Smooth muscle cell (in vitro differentiated cells): ENCODE results near the gene C19orf73. TPM values are rescaled to one million over a fixed set of nuclear protein-coding genes. Genes with fewer than 3 reads are reported as not detected.

Experiments
- DNase-seq: peaks from one replicate; lab custom pipeline; 2025; ENCODE audit not compliant: unreplicated experiment; lab: John Stamatoyannopoulos, UW
- H2AFZ ChIP-seq: fragments of 200-600 bp; sonication (generic); 2 replicates; pipeline ENCODE4 v1.6.0; 2016; ENCODE audit warnings: antibody characterized with exemption, low read depth, mild to moderate bottlenecking
- H3F3A ChIP-seq: fragments of 200-600 bp; sonication (generic); 2 replicates; pipeline ENCODE4 v1.6.0; 2017; ENCODE audit warnings: antibody characterized with exemption, low read depth
- H3K27ac ChIP-seq: fragments of 200-600 bp; sonication (generic); 2 replicates; pipeline ENCODE4 v1.5.1; 2016; ENCODE audit warnings: low read depth, mild to moderate bottlenecking
- H3K27me3 ChIP-seq: fragments of 200-600 bp; sonication (generic); 2 replicates; pipeline ENCODE4 v1.6.1; 2016; ENCODE audit warnings: low read depth, mild to moderate bottlenecking
- H3K36me3 ChIP-seq: fragments of 200-600 bp; sonication (generic); 2 replicates; pipeline ENCODE4 v1.5.1; 2016; ENCODE audit warnings: low read depth
- H3K4me1 ChIP-seq: fragments of 200-600 bp; sonication (generic); 2 replicates; pipeline ENCODE4 v1.5.1; 2016; ENCODE audit warnings: low read depth
- H3K4me2 ChIP-seq: fragments of 200-600 bp; sonication (generic); 2 replicates; pipeline ENCODE4 v1.6.0; 2016; ENCODE audit warnings: mild to moderate bottlenecking
- H3K4me3 ChIP-seq: fragments of 200-600 bp; sonication (generic); 2 replicates; pipeline ENCODE4 v1.5.1; 2016; ENCODE audit warnings: mild to moderate bottlenecking
- H3K79me2 ChIP-seq: fragments of 200-600 bp; sonication (generic); 2 replicates; pipeline ENCODE4 v1.6.0; 2016; ENCODE audit warnings: low read depth, mild to moderate bottlenecking
- H3K9ac ChIP-seq: fragments of 200-600 bp; sonication (generic); 2 replicates; pipeline ENCODE4 v1.6.0; 2016; ENCODE audit warnings: low read depth
- H3K9me3 ChIP-seq: fragments of 200-600 bp; sonication (generic); replicated peaks from 2 replicates; pipeline ENCODE4 v1.5.1; 2016; ENCODE audit warnings: low read depth
- H4K20me1 ChIP-seq: fragments of 200-600 bp; sonication (generic); 2 replicates; pipeline ENCODE4 v1.6.0; 2016; ENCODE audit warnings: low read depth
- WGBS: methylation state at CpG from one replicate; pipeline ENCODE4 v1.1.7; 2016; ENCODE audit warnings: low lambda C conversion rate; 5-methylcytosine and 5-hydroxymethylcytosine counted together
- polyA plus RNA-seq: library from polyadenylated mRNA; unstranded; fragments of >200 nt; fragmentation: Nextera tagmentation; extraction: Ambion mirVana; gene quantifications from 2 replicates; pipeline ENCODE4 v1.2.1, GENCODE V29; 2016
- total RNA-seq: library from RNA; depleted of rRNA; stranded (reverse); fragments of >200 nt; gene quantifications from 2 replicates; pipeline ENCODE4 v1.2.3, GENCODE V29; 2014
- TF ChIP-seq, protein P1 (sequence below): fragments of 200-600 bp; sonication (generic); IDR thresholded peaks from 2 replicates; pipeline ENCODE4 v1.5.1; 2017; ENCODE audit warnings: borderline replicate concordance, mild to moderate bottlenecking, antibody characterized with exemption; ENCODE audit not compliant: insufficient read depth, poor library complexity, severe bottlenecking

The C19orf73 gene
- total and polyA plus RNA-seq, 2 experiments from 2014 or later: 0.74 to 2.9 TPM

DNA sequence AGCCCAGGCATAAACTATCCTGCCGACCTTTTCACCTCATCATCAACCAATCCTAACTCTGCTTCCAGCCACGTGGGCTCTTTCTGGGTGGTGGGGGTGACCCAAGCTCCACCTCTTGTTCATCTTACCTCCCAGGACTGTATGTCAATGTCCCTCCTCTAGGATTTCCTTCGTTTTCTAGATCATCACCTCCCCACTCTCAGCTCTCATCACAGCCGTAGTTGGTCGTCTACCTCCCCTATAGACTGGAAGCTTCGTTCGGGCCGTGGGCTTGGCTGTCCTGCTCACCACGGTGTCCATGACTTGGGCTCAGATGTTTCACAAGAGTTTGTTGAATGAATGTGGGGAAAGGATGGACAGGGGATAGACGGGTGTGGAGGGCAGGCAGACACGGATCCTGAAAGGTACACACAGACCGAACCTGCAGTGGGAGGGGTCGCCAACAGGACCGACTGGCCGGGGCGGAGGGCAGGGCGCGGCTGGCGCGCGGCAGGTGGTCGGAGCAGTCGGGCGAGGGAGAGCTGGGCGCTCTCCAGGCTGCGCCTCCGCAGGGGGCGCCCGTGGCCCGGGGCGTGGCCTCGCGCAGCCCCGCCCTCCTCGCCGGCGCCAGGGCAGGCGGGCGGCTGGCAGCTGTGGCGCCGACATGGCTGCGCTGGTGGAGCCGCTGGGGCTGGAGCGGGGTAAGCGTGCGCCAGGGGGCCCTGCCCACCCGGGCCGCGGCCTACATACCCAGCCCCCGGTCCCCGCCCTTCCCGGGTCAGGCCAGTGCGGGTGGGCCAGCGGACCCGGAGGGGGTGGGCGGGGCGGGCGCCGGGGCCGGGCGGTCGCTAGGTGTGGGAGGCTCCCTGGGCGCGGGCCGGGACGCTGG, 4.9 kb downstream of the C19orf73 start, which contains the start of gene LIN7B:
Gene LIN7B (plus strand): TSS at position 609 of the 868 bp plus-strand sequence. CDS start 35 bp downstream, at position 644.
- Histone ChIP-seq H3K9me3 (no peaks in the 10 kb centered on the region), H3K79me2 (no peaks in the 10 kb centered on the region), H3K4me1 (peaks cover 11% of the 10 kb centered on the region), H3K27me3 (no peaks in the 10 kb centered on the region), H4K20me1 (peaks cover 20% of the 10 kb centered on the region), H3K4me3 (peak within 1 kb of the TSS; percentile 71), H3K9ac (peak within 1 kb of the TSS; percentile 33), H3K4me2 (peak within 1 kb of the TSS; percentile 87), H2AFZ (peak within 1 kb of the TSS; percentile 68), H3K36me3 (no peaks in the 10 kb centered on the region), H3K27ac (no peak within 1 kb of the TSS), H3F3A (peaks cover 24% of the 10 kb centered on the region)
- 8% methylated on average over 25 of the region's 66 CpGs for WGBS
- TF ChIP-seq, protein P1, sequence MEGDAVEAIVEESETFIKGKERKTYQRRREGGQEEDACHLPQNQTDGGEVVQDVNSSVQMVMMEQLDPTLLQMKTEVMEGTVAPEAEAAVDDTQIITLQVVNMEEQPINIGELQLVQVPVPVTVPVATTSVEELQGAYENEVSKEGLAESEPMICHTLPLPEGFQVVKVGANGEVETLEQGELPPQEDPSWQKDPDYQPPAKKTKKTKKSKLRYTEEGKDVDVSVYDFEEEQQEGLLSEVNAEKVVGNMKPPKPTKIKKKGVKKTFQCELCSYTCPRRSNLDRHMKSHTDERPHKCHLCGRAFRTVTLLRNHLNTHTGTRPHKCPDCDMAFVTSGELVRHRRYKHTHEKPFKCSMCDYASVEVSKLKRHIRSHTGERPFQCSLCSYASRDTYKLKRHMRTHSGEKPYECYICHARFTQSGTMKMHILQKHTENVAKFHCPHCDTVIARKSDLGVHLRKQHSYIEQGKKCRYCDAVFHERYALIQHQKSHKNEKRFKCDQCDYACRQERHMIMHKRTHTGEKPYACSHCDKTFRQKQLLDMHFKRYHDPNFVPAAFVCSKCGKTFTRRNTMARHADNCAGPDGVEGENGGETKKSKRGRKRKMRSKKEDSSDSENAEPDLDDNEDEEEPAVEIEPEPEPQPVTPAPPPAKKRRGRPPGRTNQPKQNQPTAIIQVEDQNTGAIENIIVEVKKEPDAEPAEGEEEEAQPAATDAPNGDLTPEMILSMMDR: peak; percentile 37
- peak; percentile 77 for DNase-seq

DNA sequence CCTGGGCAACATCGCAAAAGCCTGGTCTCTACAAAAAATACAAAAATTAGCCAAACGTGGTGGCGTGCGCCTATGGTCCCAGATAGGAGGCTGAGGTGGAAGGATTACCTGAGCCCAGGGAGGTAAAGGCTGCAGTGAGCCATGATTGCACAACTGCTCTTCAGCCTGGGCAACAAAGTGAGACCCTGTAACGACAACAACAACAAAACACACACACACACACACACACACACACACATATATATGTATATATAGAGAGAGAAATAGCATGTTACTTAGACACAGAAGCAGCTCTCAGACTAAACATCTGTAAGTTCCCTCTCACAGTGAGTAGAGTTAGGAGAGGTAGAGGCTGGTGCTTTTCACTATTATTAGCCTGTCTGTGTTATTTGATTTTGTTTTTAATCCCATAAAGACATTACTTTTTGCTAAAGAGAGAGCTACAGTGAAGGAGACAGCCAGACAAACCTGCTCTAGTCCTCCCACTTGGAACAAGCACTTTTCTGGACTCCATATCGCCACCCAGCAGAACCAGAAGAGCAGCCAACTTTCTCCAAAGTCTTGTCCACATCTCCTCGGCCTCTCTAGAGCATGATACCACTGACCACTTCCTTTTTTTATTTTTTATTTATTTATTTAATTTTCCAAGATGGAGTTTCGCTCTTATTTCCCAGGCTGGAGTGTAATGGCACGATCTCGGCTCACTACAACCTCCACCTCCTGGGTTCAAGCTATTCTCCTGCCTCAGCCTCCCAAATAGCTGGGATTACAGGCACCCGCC, 7.5 kb downstream of the C19orf73 start:
- no peaks in the 10 kb centered on the region for H3K27me3 ChIP-seq
- H4K20me1 ChIP-seq: peaks cover 40% of the 10 kb centered on the region
- DNase-seq: no peak
- H3K4me2 ChIP-seq: no peak overlapping the region
- H3K79me2 ChIP-seq: peaks cover 3% of the 10 kb centered on the region
- 92% methylated on average over 11 of the region's 11 CpGs for WGBS
- H3K36me3 ChIP-seq: no peaks in the 10 kb centered on the region
- no peak overlapping the region for H3K4me3 ChIP-seq
- H3K9me3 ChIP-seq: no peaks in the 10 kb centered on the region
- TF ChIP-seq, protein P1: no peak
- no peak overlapping the region for H3K9ac ChIP-seq
- H3F3A ChIP-seq: peaks cover 26% of the 10 kb centered on the region
- no peak overlapping the region for H2AFZ ChIP-seq
- peaks cover 11% of the 10 kb centered on the region for H3K4me1 ChIP-seq
- H3K27ac ChIP-seq: peak overlapping the region; percentile 59

DNA sequence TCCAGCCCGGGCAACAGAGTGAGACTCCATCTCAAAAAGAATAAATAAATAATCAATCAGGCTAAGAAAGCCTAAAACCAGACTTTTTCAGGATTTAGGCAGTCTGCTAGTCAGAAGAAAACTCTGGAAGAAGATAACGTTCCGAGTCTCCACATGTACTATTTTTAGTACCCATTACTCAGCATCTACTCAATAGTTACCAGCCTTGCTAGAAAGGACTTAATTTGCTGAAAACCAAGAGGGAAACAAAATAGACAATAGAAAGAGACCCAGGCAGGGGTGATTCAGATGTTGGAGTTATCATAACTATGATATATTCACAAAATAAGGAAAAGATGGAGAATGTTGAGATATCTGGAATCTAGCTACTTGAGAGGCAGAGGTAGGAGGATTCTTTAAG, 8.4 kb downstream of the C19orf73 start:
- DNase-seq: no peak
- peaks cover 48% of the 10 kb centered on the region for H4K20me1 ChIP-seq
- WGBS: 26% methylated on average over 3 of the region's 3 CpGs
- H3K4me1 ChIP-seq: peaks cover 11% of the 10 kb centered on the region
- peaks cover 27% of the 10 kb centered on the region for H3F3A ChIP-seq
- H3K27ac ChIP-seq: peak overlapping the region; percentile 59
- no peak overlapping the region for H3K9ac ChIP-seq
- no peaks in the 10 kb centered on the region for H3K27me3 ChIP-seq
- peaks cover 3% of the 10 kb centered on the region for H3K79me2 ChIP-seq
- H2AFZ ChIP-seq: no peak overlapping the region
- H3K4me2 ChIP-seq: peak overlapping the region; percentile 18
- no peak overlapping the region for H3K4me3 ChIP-seq
- H3K9me3 ChIP-seq: no peaks in the 10 kb centered on the region
- TF ChIP-seq, protein P1: no peak
- H3K36me3 ChIP-seq: no peaks in the 10 kb centered on the region
